ENCODE data around the gene BTRC. TPM values are rescaled to one million over a fixed set of nuclear protein-coding genes. Genes with fewer than 3 reads are reported as not detected.

The BTRC gene
- total RNA-seq = 11.0 and 17.3 TPM in 2 replicates

DNA sequence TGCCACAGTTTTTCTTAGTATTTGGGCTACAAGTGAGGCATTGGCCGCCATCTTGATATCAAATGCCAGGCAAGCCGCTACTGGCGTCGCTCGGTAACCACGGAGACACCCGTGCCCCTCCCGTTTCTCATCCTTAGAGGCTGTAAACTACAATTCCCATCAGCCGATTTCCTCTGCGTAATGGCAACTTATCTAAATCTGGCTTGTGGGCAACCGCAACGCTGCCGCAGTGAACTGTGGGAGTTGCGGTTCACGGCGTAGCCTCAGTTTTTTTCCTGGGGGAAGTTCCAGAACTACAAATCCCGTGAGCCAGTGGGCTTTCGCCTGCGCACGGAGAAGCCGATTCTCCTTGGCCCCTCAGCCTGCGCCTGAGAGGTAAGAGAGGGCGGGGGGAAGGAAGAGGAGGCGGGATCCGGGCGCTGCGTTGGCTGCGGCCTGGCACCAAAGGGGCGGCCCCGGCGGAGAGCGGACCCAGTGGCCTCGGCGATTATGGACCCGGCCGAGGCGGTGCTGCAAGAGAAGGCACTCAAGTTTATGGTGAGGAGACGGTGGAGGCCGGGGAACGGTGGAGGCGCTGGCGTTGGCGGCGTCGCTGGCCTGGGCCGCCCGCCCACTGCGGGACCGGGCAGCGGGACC lies at the start of gene BTRC:
Gene BTRC (plus strand): TSS at position 474 of the 636 bp plus-strand sequence. CDS start 16 bp downstream, at position 490.
- peak within 1 kb of the TSS; percentile 72 for H3K4me3 ChIP-seq (ENCODE audit: low read depth, low read length)
- no peak for TF ChIP-seq CTCF (IDR thresholded peaks at IDR 0.05; ENCODE audit: insufficient read depth, low read depth, low read length)
- DNase-seq (ENCODE audit: low read depth) = peak; percentile 100

- no peak for TF ChIP-seq CTCF (IDR thresholded peaks at IDR 0.05; ENCODE audit: insufficient read depth, low read depth, low read length)
- DNase-seq (ENCODE audit: low read depth) = no peak
- no peak overlapping the region for H3K4me3 ChIP-seq (ENCODE audit: low read depth, low read length)
Measured at GRCh38 chr10:101304316-101304715, 49.6 kb upstream of the BTRC start.

DNA sequence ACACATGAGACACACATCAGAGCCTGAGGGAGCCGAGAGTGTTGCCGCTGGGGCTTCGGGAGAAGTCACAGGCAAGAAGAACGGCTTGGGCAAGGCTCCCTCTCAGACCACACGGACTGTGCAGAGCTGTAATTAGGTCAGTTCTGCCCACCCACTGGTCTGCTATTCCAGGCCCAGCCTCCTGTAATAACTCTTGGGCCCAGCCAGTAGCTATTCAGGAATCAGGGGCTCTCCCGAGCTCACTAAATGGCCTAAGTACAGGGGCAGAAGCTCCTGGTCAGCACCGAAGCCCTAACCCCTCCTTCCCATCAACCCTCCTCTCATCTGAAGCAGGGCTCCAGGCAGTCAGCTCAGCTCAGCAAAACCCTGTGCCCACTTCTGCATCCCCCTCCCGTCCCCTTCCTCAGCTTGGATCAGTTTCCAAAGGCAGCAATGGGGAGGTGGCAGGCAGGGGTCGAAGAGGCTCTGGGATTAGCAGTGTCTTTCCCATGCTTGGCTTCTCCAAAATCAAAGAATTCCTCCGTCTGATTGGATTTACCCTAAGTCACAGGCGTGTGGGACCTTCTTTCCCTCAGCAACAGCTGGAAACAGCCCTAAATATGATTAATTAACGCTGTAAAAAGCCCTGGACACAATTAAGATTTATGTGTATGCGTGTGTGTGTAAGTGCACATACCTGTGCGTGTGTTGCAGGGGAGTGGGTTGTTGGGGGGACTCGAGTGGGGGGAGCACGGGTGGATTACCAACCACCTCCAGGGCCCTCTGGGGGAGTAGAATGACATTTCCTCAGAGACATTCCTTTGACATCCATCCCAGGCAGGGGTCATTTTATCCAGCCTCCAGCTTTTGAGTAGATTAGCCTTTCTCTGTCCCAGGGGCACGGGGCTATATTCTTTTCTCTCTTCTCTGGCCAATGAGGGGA lies 48.4 kb upstream of the BTRC start:
- DNase-seq (ENCODE audit: low read depth) = no peak
- no peak overlapping the region for H3K4me3 ChIP-seq (ENCODE audit: low read depth, low read length)
- TF ChIP-seq CTCF (IDR thresholded peaks at IDR 0.05; ENCODE audit: insufficient read depth, low read depth, low read length) = no peak

DNA sequence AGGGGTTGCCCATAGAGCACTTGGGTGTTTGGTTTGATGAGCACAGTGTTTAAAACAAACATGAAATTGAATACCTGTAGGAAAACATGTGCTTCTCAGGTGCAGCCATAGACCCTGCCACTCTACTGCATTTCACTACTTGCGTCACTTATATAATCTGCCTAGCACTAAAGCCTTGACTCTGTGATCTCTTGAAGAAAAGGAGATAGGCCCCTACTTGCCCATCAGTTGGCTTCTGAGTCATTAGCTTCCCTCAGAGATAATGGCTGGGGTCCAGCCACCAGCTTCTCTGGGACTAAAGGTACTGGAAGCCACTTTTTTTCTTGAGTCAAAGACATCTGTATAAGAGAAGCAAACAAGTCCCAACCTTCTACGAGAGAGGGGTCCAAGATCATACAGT lies 45.9 kb upstream of the BTRC start:
- H3K4me3 ChIP-seq (ENCODE audit: low read depth, low read length) = no peak overlapping the region
- no peak for DNase-seq (ENCODE audit: low read depth)
- TF ChIP-seq CTCF (IDR thresholded peaks at IDR 0.05; ENCODE audit: insufficient read depth, low read depth, low read length) = no peak

DNA sequence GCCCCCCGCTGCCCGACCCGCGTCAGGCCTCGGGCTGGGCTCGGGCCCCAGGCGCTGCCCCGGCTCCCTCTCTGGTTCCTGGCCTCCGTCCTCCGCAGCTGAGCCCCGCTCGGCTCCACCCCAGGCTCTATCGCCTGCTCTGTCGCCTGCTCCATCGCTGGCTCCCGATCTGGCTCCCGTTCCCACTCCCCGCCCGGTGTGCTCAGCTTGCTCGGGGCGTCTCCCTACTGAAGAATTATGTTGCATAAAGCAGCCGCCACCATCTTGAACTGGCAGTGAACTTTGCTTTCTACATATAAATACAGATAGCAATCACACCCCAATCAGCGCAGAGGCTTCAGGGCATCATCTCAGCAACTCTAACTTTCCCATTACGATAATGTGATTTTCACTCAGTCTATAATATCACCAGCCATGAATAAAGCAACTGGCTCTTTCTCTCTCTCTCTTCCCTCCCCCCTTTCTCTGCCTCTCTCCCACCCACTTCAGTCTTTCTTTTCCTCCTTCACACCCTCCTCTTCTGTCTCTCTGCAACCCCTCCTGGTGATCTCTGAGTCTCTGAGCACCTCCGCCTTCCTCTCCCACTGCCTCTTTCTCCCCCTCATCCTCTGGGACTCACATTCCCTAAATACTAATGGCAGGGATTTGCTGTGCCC lies 43.3 kb upstream of the BTRC start:
- no peak for DNase-seq (ENCODE audit: low read depth)
- H3K4me3 ChIP-seq (ENCODE audit: low read depth, low read length) = no peak overlapping the region
- no peak for TF ChIP-seq CTCF (IDR thresholded peaks at IDR 0.05; ENCODE audit: insufficient read depth, low read depth, low read length)

DNA sequence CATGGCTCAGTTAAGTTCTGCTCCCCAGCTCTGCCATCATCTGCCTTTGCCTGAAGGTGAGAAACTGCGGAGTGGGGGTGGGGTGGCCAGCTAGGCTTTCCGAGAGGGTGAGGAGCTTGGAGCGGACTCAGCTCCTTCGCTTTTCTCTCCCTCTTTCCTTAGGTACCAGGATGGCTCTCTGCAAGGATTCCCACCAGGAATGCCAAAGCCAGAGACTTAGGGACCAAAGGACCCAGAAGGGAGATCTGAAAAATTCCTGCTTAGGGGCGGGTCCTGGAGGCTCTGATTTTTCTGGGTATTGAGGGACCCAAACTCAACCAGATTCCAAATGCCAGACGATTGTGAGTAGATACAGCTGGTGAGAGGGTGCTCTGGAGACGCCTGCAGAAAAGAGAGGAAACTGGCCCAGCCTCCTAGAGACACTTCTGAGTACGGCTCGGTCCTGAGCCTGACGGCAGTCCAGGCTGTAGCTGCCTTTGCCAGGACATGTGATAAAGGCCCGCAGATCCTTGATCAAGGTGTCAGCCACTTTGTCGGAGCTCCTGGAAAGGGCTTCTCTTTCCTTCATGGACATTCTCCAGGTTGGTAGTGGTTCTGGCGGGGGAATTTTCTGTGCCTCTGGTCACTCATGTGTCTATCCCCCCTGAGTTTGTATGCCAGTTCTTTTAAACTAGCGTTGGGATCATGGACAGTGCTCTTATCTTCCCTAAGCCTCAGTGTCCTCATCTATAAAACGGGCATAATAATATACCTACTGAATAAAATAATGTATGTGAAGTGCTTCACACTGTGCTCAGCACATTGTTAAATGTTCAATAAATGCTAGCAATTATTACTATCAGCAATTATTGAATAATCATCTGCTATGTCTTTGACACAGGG lies 42.5 kb upstream of the BTRC start:
- no peak for DNase-seq (ENCODE audit: low read depth)
- no peak for TF ChIP-seq CTCF (IDR thresholded peaks at IDR 0.05; ENCODE audit: insufficient read depth, low read depth, low read length)
- no peak overlapping the region for H3K4me3 ChIP-seq (ENCODE audit: low read depth, low read length)
